Stomach (tissue), 4 donors: ENCODE results near the gene CSGALNACT2.

Experiments
- POLR2AphosphoS5 ChIP-seq, 3 donors: sonication (generic); formaldehyde crosslinking; IDR thresholded peaks; one replicate each; pipeline ENCODE4 v1.6.1; 2016; ENCODE audit warnings: antibody characterized with exemption in 3 of 3
- TF ChIP-seq, protein P1 (sequence below), 7 experiments: fragments of 450-650 bp in 4 of 7; fragments of 200-600 bp in 3 of 7; sonication (generic) in 3 of 7; IDR thresholded peaks; one replicate each; pipeline ENCODE4 v1.5.1; 2016 to 2019; ENCODE audit warnings: antibody characterized with exemption in 7 of 7, control low read depth in 2 of 7, mild to moderate bottlenecking in 1 of 7

- TF ChIP-seq, protein P1, sequence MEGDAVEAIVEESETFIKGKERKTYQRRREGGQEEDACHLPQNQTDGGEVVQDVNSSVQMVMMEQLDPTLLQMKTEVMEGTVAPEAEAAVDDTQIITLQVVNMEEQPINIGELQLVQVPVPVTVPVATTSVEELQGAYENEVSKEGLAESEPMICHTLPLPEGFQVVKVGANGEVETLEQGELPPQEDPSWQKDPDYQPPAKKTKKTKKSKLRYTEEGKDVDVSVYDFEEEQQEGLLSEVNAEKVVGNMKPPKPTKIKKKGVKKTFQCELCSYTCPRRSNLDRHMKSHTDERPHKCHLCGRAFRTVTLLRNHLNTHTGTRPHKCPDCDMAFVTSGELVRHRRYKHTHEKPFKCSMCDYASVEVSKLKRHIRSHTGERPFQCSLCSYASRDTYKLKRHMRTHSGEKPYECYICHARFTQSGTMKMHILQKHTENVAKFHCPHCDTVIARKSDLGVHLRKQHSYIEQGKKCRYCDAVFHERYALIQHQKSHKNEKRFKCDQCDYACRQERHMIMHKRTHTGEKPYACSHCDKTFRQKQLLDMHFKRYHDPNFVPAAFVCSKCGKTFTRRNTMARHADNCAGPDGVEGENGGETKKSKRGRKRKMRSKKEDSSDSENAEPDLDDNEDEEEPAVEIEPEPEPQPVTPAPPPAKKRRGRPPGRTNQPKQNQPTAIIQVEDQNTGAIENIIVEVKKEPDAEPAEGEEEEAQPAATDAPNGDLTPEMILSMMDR (IDR thresholded peaks at IDR 0.05): no peak
- no peak for TF ChIP-seq POLR2AphosphoS5 (IDR thresholded peaks at IDR 0.05)
These were observed 32.4 kb upstream of the CSGALNACT2 start for GRCh38 chr10:43105956-43106229.
